HepG2 (cell line): ENCODE results near the gene PIM3. TPM values are rescaled to one million over a fixed set of nuclear protein-coding genes. Genes with fewer than 3 reads are reported as not detected.
A peak's percentile ranks its signal among the peaks of the same experiment; 100 is the strongest.

Experiments
- HINFP ChIP-seq: sonication (generic); formaldehyde crosslinking; IDR thresholded peaks from 2 replicates; pipeline ENCODE4 v1.4.0; 2020; ENCODE audit warnings: low read depth, mild to moderate bottlenecking, missing genetic modification reagents
- KIAA2018 ChIP-seq: sonication (generic); formaldehyde crosslinking; IDR thresholded peaks from 2 replicates; pipeline ENCODE4 v1.5.0; 2020; ENCODE audit warnings: mild to moderate bottlenecking, missing genetic modification reagents, borderline replicate concordance
- POLR2AphosphoS5 ChIP-seq: IDR thresholded peaks from 2 replicates; pipeline ENCODE4 v1.6.1; 2012; ENCODE audit warnings: low read depth, low read length
- RNF219 ChIP-seq: sonication (generic); formaldehyde crosslinking; IDR thresholded peaks from 2 replicates; pipeline ENCODE4 v1.5.0; 2020; ENCODE audit warnings: mild to moderate bottlenecking, missing genetic modification reagents
- ZNF275 ChIP-seq: sonication (generic); formaldehyde crosslinking; IDR thresholded peaks from 2 replicates; pipeline ENCODE4 v1.8.0; 2022; ENCODE audit warnings: missing genetic modification reagents, mild to moderate bottlenecking, inconsistent platforms, borderline replicate concordance
- ZNF292 ChIP-seq: sonication (generic); formaldehyde crosslinking; IDR thresholded peaks from 2 replicates; pipeline ENCODE4 v1.8.1; 2022; ENCODE audit warnings: mild to moderate bottlenecking, low read depth, missing genetic modification reagents, borderline replicate concordance
- ZNF432 ChIP-seq: sonication (generic); formaldehyde crosslinking; IDR thresholded peaks from 2 replicates; pipeline ENCODE4 v1.5.0; 2020; ENCODE audit warnings: missing genetic modification reagents, mild to moderate bottlenecking, borderline replicate concordance
- ZNF503 ChIP-seq: sonication (generic); formaldehyde crosslinking; IDR thresholded peaks from 2 replicates; pipeline ENCODE4 v1.4.0; 2020; ENCODE audit warnings: missing genetic modification reagents
- ZNF672 ChIP-seq: sonication (generic); formaldehyde crosslinking; IDR thresholded peaks from 2 replicates; pipeline ENCODE4 v1.8.1; 2022; ENCODE audit warnings: missing genetic modification reagents
- ZNF749 ChIP-seq: sonication (generic); formaldehyde crosslinking; IDR thresholded peaks from 2 replicates; pipeline ENCODE4 v1.8.0; 2022; ENCODE audit warnings: mild to moderate bottlenecking, missing genetic modification reagents, moderate library complexity, borderline replicate concordance
- polyA plus RNA-seq, 8 experiments: library from polyadenylated mRNA; depleted of rRNA in 3 of 8; stranded (reverse) in 7 of 8; unstranded in 1 of 8; fragments of >200 nt; fragmentation: Illumina TruSeq in 4 of 8; extraction: Trizol in 4 of 8; gene quantifications; 2 replicates each; pipeline versions ENCODE4 v1.2.1 to v1.2.3, GENCODE V29; 2011 to 2016; ENCODE audit warnings: low read depth in 4 of 8, missing spikeins in 1 of 8, mixed read lengths in 1 of 8; ENCODE audit not compliant: insufficient read depth in 1 of 8
- total RNA-seq, 5 experiments: library from RNA; depleted of rRNA; stranded (reverse); fragments of >200 nt; fragmentation: Illumina TruSeq; extraction: Trizol; gene quantifications; 2 replicates each; pipeline ENCODE4 v1.2.3, GENCODE V29; 2016; ENCODE audit warnings: low read depth in 1 of 5

The PIM3 gene
- total and polyA plus RNA-seq, 2 of the 13 experiments (the other 11 are each of a cell fraction or from before 2014, with no cell fraction given), result 21.6 to 31.2 TPM

- TF ChIP-seq RNF219 (CRISPR knock-in tag) (no peak), KIAA2018 (CRISPR knock-in tag) (no peak), ZNF292 (CRISPR knock-in tag) (no peak), POLR2AphosphoS5 (peak; percentile 60), HINFP (CRISPR knock-in tag) (no peak), ZNF749 (CRISPR knock-in tag) (peak; percentile 87; the same call in 1 of the 2 replicates), ZNF503 (CRISPR knock-in tag) (0 out of 2 replicates have a peak, but pooled peaks have one; percentile 69), ZNF275 (CRISPR knock-in tag) (peak; percentile 71; the same call in 1 of the 2 replicates), ZNF432 (no peak), ZNF672 (CRISPR knock-in tag) (no peak)
These were observed 11.3 kb upstream of the PIM3 start (continued) for GRCh38 chr22:49948958-49949913.
